Stimulated activated effector memory CD8-positive, alpha-beta T cell treated with anti-CD3 and anti-CD28 coated beads, Interleukin-12 subunit alpha, Interleukin-12 subunit beta, amount 100 ng/mL, for 72 hours (primary cell): ENCODE results near the gene BAG5.
"Not testable (repeated sequence)": the region's sequence is repeated elsewhere in the genome, so short reads cannot be mapped to it uniquely, and the experiment has no call there.

Experiments
- ATAC-seq: fragments of 150-1000 bp; cut with Tn5 transposase; 2 replicates; pipeline ENCODE4 v1.10.0; 2021
- DNase-seq, 2 donors: peaks; one replicate each; pipeline ENCODE4 v3.0.0; 2021 to 2022; ENCODE audit warnings: low spot score in 2 of 2
- H3K27ac Mint-ChIP-seq: one replicate; pipeline ENCODE4 v1.8.0; 2022; ENCODE audit warnings: mild to moderate bottlenecking, mixed read lengths
- H3K36me3 Mint-ChIP-seq: one replicate; pipeline ENCODE4 v1.8.0; 2022; ENCODE audit warnings: mild to moderate bottlenecking, mixed read lengths
- H3K4me1 Mint-ChIP-seq: one replicate; pipeline ENCODE4 v1.8.0; 2022; ENCODE audit warnings: mixed read lengths
- H3K4me3 Mint-ChIP-seq: one replicate; pipeline ENCODE4 v1.8.0; 2022; ENCODE audit warnings: mild to moderate bottlenecking, mixed read lengths
- H3K9me3 Mint-ChIP-seq: one replicate; pipeline ENCODE4 v1.8.0; 2022; ENCODE audit warnings: mixed read lengths

Gene BAG5

DNA sequence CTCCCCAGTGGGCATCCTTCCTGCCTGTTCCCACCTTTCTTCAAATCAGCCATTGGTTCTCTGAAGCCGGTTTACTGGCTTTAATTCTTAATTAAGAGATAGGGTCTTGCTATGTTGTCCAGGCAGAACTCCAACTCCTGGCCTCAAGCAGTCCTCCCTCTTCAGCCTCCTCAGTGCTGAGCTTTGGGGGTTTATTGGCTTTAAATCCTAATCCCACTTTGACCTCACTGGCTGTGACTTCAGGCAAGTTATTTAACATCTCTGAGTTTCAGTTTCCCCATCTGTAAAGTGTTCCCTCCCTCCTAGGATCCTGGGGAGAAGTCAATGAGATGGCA is 35.6 kb downstream of the BAG5 start:
- H3K9me3 Mint-ChIP-seq, result no peaks in the 10 kb centered on the region
- no peak for DNase-seq
- H3K4me1 Mint-ChIP-seq, result peaks cover 49% of the 10 kb centered on the region
- H3K4me3 Mint-ChIP-seq, result peak overlapping the region; percentile 91
- H3K36me3 Mint-ChIP-seq, result peaks cover 40% of the 10 kb centered on the region
- no peak for ATAC-seq
- H3K27ac Mint-ChIP-seq, result peak overlapping the region; percentile 96

DNA sequence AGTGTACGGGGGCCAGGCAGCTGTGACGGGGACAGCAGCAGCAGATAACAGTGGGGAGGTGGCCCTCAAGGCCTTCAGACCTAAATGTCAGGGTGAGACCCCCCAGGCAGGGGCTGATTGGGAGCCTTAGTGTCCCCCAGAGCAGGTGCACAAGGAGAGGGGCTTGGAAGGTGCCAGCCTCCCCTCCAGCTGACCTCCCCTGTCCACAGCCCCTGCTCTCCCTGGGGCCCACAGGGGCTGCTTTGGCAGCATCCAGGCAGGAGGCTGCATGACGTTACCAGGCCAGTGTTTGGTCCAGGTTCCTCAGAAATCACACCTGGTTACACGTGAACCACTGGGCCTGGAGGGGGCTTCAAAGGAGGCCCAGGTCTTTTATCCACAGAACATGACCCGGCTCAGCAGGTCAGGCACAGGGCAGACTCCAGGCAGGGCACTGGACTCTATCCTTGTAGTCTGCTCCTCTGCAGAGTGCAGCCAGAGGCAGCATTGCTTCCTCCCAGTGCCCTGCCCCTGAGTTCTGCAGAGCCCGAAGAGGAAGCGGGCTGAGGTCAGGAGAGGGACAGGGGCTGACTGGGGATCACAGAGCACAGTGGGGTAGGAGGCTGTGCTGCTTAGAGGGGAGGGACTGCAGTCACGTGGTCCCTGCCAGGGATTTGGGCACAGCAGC is 36.1 kb downstream of the BAG5 start:
- DNase-seq (no peak), ATAC-seq (no peak)
- H3K4me3 Mint-ChIP-seq, result no peak overlapping the region
- peaks cover 35% of the 10 kb centered on the region for H3K36me3 Mint-ChIP-seq
- no peak overlapping the region for H3K27ac Mint-ChIP-seq
- H3K4me1 Mint-ChIP-seq, result peaks cover 44% of the 10 kb centered on the region
- no peaks in the 10 kb centered on the region for H3K9me3 Mint-ChIP-seq

DNA sequence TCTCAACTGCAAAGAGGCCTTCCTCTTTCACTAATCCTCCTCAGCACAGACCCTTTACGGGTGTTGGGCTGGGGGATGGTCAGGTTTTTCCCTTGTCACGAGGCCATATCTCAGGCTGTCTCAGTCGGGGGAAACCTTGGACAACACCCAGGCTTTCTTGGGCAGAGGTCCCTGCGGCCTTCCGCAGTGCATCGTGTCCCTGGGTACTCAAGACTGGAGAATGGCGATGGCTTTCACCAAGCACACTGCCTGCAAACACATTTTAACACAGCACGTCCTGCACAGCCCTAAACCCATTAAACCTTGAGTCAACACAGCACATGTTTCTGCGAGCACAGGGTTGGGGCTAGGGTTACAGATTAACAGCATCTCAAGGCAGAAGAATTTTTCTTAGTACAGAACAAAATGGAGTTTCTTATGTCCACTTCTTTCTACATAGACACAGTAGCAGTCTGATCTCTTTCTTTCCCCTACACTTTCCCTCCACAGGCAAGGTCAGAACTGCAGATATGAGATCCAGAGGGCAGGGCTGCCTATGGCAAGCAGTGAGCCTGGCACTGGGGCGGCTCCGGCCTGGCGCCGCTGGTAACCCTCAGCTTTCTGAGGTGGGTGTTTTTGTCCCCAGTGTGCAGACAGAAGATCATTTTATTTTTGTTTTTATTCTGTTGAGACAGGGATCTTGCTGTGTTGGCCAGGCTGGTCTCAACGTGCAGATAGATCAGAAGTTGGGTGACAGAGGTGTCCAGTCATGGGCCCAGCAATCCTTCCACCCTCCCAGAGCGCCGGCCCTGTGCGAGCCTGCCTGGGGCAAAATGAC is 36.8 kb downstream of the BAG5 start:
- not testable (repeated sequence) for H3K9me3 Mint-ChIP-seq, DNase-seq, H3K27ac Mint-ChIP-seq, ATAC-seq, H3K4me3 Mint-ChIP-seq
- Mint-ChIP-seq H3K36me3 (peaks cover 31% of the 10 kb centered on the region), H3K4me1 (peaks cover 37% of the 10 kb centered on the region)

DNA sequence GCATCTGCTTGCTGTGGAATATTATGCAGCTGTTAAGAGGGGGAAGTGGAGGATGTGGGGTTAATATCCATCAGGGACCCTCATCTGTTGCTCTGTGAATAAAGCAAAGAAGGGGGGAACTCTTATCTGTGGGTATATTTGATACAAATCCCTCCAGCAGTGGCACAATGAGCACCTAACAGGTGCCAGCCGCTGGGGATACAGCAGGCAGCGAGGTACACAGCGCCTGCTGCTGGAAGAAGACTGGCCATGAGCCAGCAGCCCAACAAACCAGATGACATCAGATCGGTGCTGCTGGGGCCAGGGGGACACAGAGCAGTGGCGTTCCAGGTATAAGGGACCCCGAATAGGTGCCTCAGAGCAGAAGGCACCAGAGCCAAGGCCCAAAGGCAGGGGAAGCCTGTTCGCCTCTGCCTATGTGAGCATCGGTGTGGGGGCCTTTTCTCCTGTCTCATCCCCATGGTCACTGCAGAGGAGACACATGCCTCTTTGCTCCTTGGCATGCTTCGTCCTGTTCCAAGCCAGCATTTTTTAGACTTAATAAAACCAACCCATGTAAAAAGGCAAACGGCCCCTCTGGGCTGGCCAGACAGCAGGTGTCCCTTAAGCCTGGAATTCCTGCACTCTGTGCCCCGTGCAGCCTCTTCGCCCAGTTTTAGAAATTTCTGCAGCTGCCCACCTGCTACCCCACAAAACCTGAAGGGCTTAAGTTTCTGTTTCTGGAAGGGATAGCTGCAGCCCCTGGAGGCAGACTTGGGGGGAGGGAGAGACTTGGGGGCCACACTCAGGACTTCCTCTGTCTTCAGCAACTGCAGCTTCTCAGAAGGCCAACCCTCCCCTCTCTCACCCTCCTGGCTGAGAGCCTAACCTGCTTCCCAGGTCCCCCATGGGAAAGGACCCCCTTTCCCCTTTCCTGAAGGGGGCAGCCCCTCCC is 38.2 kb downstream of the BAG5 start:
- Mint-ChIP-seq H3K27ac (no peak overlapping the region), H3K36me3 (peaks cover 22% of the 10 kb centered on the region)

DNA sequence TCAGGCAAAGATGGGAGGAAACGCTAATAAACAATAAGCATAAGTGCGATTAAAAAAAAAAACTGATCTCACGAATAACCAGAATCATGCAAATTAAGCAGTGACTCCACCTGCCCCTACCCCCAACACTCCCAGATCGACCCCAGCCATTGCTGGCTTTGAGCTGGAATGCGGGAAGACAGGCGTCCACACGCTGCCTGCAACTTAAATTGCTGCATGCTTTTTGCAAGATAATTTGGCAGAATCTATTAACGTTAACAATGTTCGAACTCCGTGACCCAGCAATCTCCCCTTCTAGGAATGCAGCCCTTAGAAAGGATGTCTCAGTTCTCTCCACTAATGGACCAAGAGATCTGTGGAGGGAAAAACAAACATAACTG is 38.9 kb downstream of the BAG5 start:
- DNase-seq, result no peak
- Mint-ChIP-seq H3K9me3 (no peaks in the 10 kb centered on the region), H3K4me1 (peaks cover 31% of the 10 kb centered on the region), H3K4me3 (peak overlapping the region; percentile 50), H3K36me3 (peaks cover 19% of the 10 kb centered on the region), H3K27ac (no peak overlapping the region)
- ATAC-seq, result no peak

More for the DNA sequence above, 38.2 kb downstream of the BAG5 start:
- Mint-ChIP-seq H3K9me3 (no peaks in the 10 kb centered on the region), H3K4me3 (no peak overlapping the region), H3K4me1 (peaks cover 28% of the 10 kb centered on the region)
- DNase-seq (no peak), ATAC-seq (no peak)

DNA sequence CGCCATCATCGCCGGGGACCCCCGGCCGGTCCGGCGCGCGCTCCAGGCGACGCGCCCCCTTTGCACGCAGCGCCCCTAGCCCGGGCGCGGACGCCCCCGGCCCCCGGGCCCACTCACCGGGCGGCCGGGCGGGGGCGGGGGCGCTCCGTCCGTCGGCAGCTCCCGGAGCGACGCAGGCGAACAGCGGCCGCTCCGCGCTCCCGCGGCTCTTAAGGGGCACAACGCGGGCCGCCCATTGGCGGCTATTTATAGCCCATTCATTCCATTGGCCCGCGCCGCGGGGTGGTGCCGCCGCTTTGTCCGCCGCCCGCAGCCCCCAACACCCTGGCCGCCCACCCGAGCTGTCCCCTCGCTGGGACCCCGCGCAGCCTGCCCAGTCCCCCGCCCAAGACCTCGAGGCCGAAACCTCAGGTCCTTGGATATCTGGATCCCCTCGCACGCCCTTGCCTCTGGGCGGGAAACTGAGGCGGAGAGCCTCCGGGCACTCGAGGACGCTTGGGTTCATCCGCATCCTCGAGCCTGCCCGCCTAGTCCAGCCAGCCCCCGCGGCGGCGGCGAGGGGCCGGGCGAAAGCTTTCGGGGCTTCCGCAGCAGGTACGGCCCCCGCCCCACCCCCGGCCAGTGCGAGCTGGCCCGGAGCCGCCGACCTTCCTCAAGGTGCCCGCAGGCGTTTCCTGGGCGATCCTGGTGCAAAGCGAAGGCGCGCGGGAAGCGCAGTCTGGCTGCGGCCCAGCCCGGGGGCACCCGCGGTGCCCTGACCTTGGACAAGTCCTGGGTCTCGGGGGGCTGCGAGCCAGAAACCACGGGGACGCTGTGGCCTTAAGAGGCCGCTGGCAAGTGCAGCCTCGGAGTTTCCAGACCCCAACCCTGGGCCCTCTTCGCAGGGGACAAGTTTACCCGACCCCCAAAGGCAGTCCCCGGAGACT is 39.5 kb downstream of the BAG5 start, which contains the start of gene CKB:
CKB (minus strand) TSS at position 182 of the 926 bp plus-strand sequence. CDS start 337 bp downstream, outside the sequence.
- Mint-ChIP-seq H3K9me3 (no peaks in the 10 kb centered on the region), H3K27ac (no peak within 1 kb of the TSS), H3K4me1 (peaks cover 24% of the 10 kb centered on the region), H3K36me3 (peaks cover 16% of the 10 kb centered on the region), H3K4me3 (peak within 1 kb of the TSS; percentile 50)
- DNase-seq (no peak), ATAC-seq (no peak)

DNA sequence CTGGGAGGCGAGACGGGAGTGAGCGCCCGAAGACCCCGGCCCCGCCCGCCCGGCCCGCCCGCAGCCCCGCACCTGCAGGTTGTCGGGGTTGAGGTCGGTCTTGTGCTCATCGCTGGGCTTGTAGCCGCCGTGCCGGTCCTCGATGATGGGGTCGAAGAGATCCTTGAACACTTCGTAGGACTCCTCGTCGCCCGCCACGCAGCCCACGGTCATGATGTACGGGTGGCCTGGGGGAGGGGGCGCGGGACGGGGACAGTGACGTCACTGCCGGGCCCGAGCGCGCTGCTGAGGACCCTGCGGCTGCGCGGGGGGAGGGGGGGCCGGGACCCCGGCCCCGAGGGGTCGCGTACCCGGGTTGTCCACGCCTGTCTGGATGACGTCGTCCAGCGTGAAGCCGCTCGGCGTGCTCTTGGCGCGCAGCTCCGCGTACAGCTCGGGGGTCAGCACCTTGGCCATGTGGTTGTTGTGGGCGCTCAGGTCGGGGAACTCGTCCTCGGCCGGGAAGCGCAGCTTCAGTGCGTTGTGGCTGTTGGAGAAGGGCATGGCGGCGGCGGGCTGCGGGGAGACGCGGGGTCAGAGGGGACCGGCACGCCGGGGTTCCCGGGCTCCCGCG is 40.4 kb downstream of the BAG5 start:
- Mint-ChIP-seq H3K36me3 (peaks cover 8% of the 10 kb centered on the region), H3K4me3 (peak overlapping the region; percentile 50), H3K27ac (no peak overlapping the region), H3K9me3 (no peaks in the 10 kb centered on the region), H3K4me1 (peaks cover 16% of the 10 kb centered on the region)
- DNase-seq (no peak), ATAC-seq (no peak)

DNA sequence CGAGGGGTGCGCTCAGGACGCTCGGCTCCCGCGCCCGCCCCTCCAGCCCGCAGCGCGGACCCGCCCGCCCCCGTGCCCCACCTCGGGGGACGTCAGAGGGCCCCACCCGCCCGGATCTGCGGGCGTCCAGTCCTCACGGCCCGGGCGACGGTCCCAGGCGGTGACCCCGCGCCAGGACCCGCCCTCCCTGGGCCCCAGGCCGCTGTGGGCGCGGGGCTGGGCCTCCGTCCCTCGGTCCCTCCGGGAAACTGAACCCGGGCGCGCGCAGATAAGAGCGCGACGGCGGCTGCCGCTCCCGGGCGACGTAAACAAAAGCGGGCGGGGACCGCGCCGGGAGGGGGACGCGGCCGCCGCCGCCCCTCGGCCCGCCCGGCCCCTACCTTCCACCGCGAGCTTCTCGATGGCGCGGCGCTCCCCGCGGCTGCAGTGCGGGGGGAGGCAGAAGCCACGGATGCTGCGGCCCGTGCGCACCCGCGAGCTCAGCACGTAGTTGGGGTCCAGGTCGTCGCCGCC is 41.0 kb downstream of the BAG5 start:
- peaks cover 10% of the 10 kb centered on the region for H3K4me1 Mint-ChIP-seq
- DNase-seq (no peak), ATAC-seq (peak; percentile 3)
- no peak overlapping the region for H3K27ac Mint-ChIP-seq
- no peaks in the 10 kb centered on the region for H3K9me3 Mint-ChIP-seq
- H3K4me3 Mint-ChIP-seq, result peak overlapping the region; percentile 50
- peaks cover 7% of the 10 kb centered on the region for H3K36me3 Mint-ChIP-seq

DNA sequence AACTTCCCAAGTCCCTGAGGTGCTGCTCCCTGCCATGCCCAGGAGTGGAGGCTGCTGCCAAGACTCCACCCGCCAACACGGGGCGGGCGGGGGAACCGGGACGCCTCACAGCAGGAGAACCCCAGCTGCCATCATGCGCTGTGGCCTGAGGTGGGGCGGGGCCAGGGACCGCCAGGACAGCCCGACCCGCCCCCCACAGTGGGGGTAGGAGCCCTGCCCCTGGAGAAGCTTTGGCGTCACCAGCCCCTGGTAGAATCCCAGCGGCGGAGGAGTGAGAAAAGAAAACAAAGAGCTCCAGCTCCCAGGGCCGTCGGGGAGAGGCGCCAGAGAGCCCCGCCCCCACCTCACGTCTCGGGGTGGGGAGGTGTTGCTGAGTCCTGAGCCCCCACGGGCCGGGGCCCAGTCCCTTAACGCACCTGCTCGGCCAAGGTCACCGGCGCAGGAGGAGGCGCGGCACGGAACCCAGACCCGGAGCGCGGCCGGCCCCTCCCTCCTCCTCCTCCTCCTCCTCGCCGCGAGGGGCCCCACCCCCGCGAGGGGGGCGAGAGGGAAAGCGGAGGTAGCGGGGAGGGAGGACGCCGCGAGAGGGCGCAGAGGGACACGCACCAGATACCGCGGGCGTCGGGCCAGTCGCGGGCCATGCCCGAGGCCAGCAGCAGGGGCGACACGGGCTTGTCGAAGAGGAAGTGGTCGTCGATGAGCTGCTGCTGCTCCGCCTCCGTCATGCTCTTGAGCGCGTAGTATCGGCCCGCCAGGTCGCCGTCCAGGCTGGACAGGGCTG is 41.6 kb downstream of the BAG5 start:
- H3K4me3 Mint-ChIP-seq, result peak overlapping the region; percentile 50
- H3K9me3 Mint-ChIP-seq, result no peaks in the 10 kb centered on the region
- peaks cover 7% of the 10 kb centered on the region for H3K36me3 Mint-ChIP-seq
- DNase-seq (peak; percentile 56 to 77), ATAC-seq (peak; percentile 69)
- H3K27ac Mint-ChIP-seq, result no peak overlapping the region
- H3K4me1 Mint-ChIP-seq, result peaks cover 10% of the 10 kb centered on the region

DNA sequence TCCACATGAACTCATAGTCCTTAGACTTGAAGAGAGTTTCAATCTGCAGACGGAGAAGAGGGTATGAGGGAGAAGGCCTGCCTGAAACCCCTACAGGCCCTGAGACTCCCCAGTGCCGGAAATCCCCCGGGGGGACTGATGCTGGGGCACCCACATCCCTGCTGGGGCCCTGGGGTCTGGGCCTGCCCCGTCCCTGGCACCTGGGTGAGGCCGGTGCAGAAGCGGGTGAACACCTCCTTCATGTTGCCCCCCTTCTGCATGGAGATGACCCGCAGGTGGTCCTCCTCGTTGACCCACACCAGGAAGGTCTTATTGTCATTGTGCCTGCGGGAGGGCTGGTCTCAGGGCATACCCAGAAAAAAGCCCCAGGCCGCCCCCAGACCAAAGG is 42.2 kb downstream of the BAG5 start:
- peak overlapping the region; percentile 50 for H3K4me3 Mint-ChIP-seq
- no peak for ATAC-seq
- H3K27ac Mint-ChIP-seq, result no peak overlapping the region
- no peaks in the 10 kb centered on the region for H3K9me3 Mint-ChIP-seq
- no peak for DNase-seq
- peaks cover 7% of the 10 kb centered on the region for H3K36me3 Mint-ChIP-seq
- peaks cover 10% of the 10 kb centered on the region for H3K4me1 Mint-ChIP-seq

DNA sequence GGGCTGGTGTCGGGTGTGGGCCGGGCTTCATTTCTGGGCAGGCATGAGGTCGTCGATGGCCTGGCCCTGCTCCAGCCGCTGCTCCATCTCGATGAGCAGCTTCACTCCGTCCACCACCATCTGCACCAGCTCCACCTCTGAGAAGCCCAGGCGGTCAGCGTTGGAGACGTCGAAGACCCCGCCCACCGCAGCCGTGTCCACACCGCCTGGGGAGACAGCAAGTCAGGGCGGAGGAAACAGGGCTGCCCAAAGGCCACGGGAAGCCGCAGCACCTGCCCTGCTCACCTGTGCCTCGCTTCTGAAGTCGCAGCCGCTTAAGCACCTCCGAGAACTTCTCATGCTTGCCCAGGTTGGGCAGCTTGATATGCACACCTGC is 42.6 kb downstream of the BAG5 start:
- H3K36me3 Mint-ChIP-seq, result peaks cover 7% of the 10 kb centered on the region
- DNase-seq (no peak), ATAC-seq (no peak)
- H3K27ac Mint-ChIP-seq, result no peak overlapping the region
- H3K9me3 Mint-ChIP-seq, result no peaks in the 10 kb centered on the region
- peaks cover 10% of the 10 kb centered on the region for H3K4me1 Mint-ChIP-seq
- H3K4me3 Mint-ChIP-seq, result peak overlapping the region; percentile 50

DNA sequence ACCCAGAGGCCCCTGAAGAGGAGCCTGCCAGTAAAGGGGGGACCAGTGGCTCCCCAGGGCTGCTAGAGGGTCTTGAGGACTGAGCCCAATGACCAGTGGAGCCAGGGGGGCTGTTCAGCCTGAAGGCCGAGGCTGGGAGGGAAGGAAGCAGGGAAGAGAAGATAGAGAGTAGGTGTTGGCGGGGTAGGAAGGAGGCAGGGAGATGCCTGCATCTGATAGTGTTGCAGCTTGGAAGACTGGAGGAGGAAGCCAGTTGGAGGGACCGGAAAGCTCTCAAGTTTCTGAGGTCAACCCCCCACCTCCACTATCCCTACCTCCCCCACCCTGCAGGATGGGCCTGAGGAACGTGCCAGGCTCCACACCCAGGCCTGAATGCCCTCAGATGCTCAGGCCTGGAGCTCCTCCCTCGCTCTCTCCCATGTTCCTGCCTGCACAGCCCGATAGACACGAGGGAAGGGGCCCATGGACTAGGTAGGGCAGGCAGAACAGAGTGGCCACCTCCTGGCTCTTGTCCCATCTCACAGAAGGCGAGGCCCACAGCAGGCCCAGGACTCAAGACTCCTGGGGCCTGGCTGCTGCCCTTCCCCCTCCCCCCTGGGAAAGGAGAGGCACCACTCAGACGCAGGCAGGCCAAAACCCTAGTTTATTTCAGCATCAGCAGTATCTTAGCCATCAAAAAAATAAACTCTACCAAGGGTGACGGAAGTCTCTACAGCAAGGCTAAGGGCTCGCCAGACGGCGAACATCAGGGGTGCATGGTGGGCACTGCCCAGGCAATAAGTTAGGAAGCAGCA is 43.2 kb downstream of the BAG5 start:
- ATAC-seq, result no peak
- Mint-ChIP-seq H3K4me1 (peaks cover 10% of the 10 kb centered on the region), H3K36me3 (peaks cover 7% of the 10 kb centered on the region), H3K9me3 (no peaks in the 10 kb centered on the region), H3K4me3 (peak overlapping the region; percentile 50), H3K27ac (no peak overlapping the region)
- no peak for DNase-seq
